H9 (cell line): ENCODE data around the gene NUDT8. TPM values are rescaled to one million over a fixed set of nuclear protein-coding genes. Genes with fewer than 3 reads are reported as not detected.

ENCODE experiments used
- DNase-seq: peaks from one replicate; pipeline ENCODE4 v3.0.0-alpha.2; 2017
- H2AFZ ChIP-seq: one replicate; pipeline ENCODE4 v1.6.1; 2013; ENCODE audit warnings: mild to moderate bottlenecking, low read length, control low read depth, moderate library complexity
- H2AK5ac ChIP-seq: 2 replicates; pipeline ENCODE4 v1.6.1; 2013; ENCODE audit warnings: low read length, control low read depth, mixed read lengths; ENCODE audit not compliant: insufficient read length
- H2BK120ac ChIP-seq: one replicate; pipeline ENCODE4 v1.6.1; 2013; ENCODE audit warnings: low read depth, mild to moderate bottlenecking, low read length, control low read depth, inconsistent platforms; ENCODE audit not compliant: poor library complexity, severe bottlenecking
- H2BK12ac ChIP-seq: 2 replicates; pipeline ENCODE4 v1.6.1; 2013; ENCODE audit warnings: low read length, control low read depth, mixed read lengths, low read depth; ENCODE audit not compliant: insufficient read length
- H2BK15ac ChIP-seq: 2 replicates; pipeline ENCODE4 v1.6.1; 2013; ENCODE audit warnings: low read depth, low read length, control low read depth
- H2BK20ac ChIP-seq: one replicate; pipeline ENCODE4 v1.6.1; 2013; ENCODE audit warnings: low read depth, mild to moderate bottlenecking, low read length, control low read depth, inconsistent platforms; ENCODE audit not compliant: poor library complexity, severe bottlenecking
- H2BK5ac ChIP-seq: 2 replicates; pipeline ENCODE4 v1.6.1; 2013; ENCODE audit warnings: low read length, control low read depth, mixed read lengths; ENCODE audit not compliant: insufficient read length
- H3K14ac ChIP-seq: 2 replicates; pipeline ENCODE4 v1.6.1; 2013; ENCODE audit warnings: low read length, control low read depth; ENCODE audit not compliant: insufficient read depth
- H3K18ac ChIP-seq: 2 replicates; pipeline ENCODE4 v1.6.1; 2013; ENCODE audit warnings: low read depth, mild to moderate bottlenecking, mixed read lengths, low read length, control low read depth; ENCODE audit not compliant: insufficient read length
- H3K23ac ChIP-seq: 2 replicates; pipeline ENCODE4 v1.6.1; 2013; ENCODE audit warnings: low read length, control low read depth, mixed read lengths, low read depth; ENCODE audit not compliant: insufficient read length
- H3K23me2 ChIP-seq: 2 replicates; pipeline ENCODE4 v1.6.1; 2013; ENCODE audit warnings: low read depth, mild to moderate bottlenecking, mixed read lengths, low read length, control low read depth; ENCODE audit not compliant: insufficient read length, poor library complexity, severe bottlenecking
- H3K27ac ChIP-seq: 2 replicates; pipeline ENCODE4 v1.5.1; 2013; ENCODE audit warnings: low read length, control low read depth, mixed read lengths, low read depth; ENCODE audit not compliant: insufficient read length
- H3K27me3 ChIP-seq: 2 replicates; pipeline ENCODE4 v1.6.1; 2013; ENCODE audit warnings: low read length, control low read depth, inconsistent platforms; ENCODE audit not compliant: insufficient read depth
- H3K4ac ChIP-seq: 2 replicates; pipeline ENCODE4 v1.6.1; 2013; ENCODE audit warnings: low read depth, mild to moderate bottlenecking, control low read depth, inconsistent platforms, low read length, moderate library complexity
- H3K4me1 ChIP-seq: 2 replicates; pipeline ENCODE4 v1.6.1; 2013; ENCODE audit warnings: low read length, control low read depth, inconsistent platforms; ENCODE audit not compliant: insufficient read depth
- H3K4me2 ChIP-seq: 2 replicates; pipeline ENCODE4 v1.6.1; 2013; ENCODE audit warnings: low read length, control low read depth, mixed read lengths; ENCODE audit not compliant: insufficient read length, insufficient read depth
- H3K56ac ChIP-seq: 2 replicates; pipeline ENCODE4 v1.6.1; 2013; ENCODE audit warnings: low read depth, mild to moderate bottlenecking, mixed read lengths, low read length, control low read depth; ENCODE audit not compliant: insufficient read length
- H3K79me1 ChIP-seq: 2 replicates; pipeline ENCODE4 v1.6.1; 2013; ENCODE audit warnings: low read depth, mild to moderate bottlenecking, moderate library complexity, low read length, control low read depth, inconsistent platforms; ENCODE audit not compliant: insufficient read depth, poor library complexity, severe bottlenecking
- H3K79me2 ChIP-seq: 2 replicates; pipeline ENCODE4 v1.6.1; 2013; ENCODE audit warnings: low read length, control low read depth, inconsistent platforms; ENCODE audit not compliant: insufficient read depth
- H3K9ac ChIP-seq: 2 replicates; pipeline ENCODE4 v1.6.1; 2013; ENCODE audit warnings: low read length, control low read depth, mixed read lengths; ENCODE audit not compliant: insufficient read length; ENCODE audit errors: extremely low read depth
- H3K9me3 ChIP-seq: one replicate; pipeline ENCODE4 v1.6.1; 2013; ENCODE audit warnings: low read depth, low read length, inconsistent platforms; ENCODE audit not compliant: control insufficient read depth
- H3T11ph ChIP-seq: one replicate; pipeline ENCODE4 v1.6.1; 2013; ENCODE audit warnings: mild to moderate bottlenecking, low read length, control low read depth, inconsistent platforms
- H4K20me1 ChIP-seq: one replicate; pipeline ENCODE4 v1.6.1; 2013; ENCODE audit not compliant: control insufficient read depth, insufficient read length, insufficient read depth
- H4K5ac ChIP-seq: 2 replicates; pipeline ENCODE4 v1.6.1; 2013; ENCODE audit warnings: low read depth, mild to moderate bottlenecking, mixed read lengths, low read length, control low read depth; ENCODE audit not compliant: insufficient read length
- H4K8ac ChIP-seq: replicated peaks from 2 replicates; pipeline ENCODE4 v1.6.1; 2013; ENCODE audit warnings: low read length, control low read depth, mixed read lengths, low read depth; ENCODE audit not compliant: insufficient read length
- H4K91ac ChIP-seq: 2 replicates; pipeline ENCODE4 v1.6.1; 2013; ENCODE audit warnings: low read depth, mild to moderate bottlenecking, moderate library complexity, mixed read lengths, low read length, control low read depth; ENCODE audit not compliant: insufficient read length
- H3K27ac Mint-ChIP-seq, 3 experiments: 2 replicates in 2 of 3; 3 replicates in 1 of 3; pipeline ENCODE4 v1.8.0; 2020 to 2021; ENCODE audit warnings: mixed read lengths in 3 of 3, mild to moderate bottlenecking in 1 of 3, moderate library complexity in 1 of 3
- H3K27me3 Mint-ChIP-seq: 2 replicates; pipeline ENCODE4 v1.8.0; 2021; ENCODE audit warnings: low read depth, mild to moderate bottlenecking, moderate library complexity, mixed read lengths
- H3K36me3 Mint-ChIP-seq, 3 experiments: 2 replicates in 2 of 3; 3 replicates in 1 of 3; pipeline ENCODE4 v1.8.0; 2020 to 2021; ENCODE audit warnings: low read depth in 3 of 3, mixed read lengths in 3 of 3; ENCODE audit not compliant: insufficient read depth in 1 of 3
- H3K4me1 Mint-ChIP-seq, 2 experiments: 2 replicates each; pipeline ENCODE4 v1.8.0; 2020; ENCODE audit warnings: mixed read lengths in 2 of 2
- H3K4me3 Mint-ChIP-seq, 2 experiments: 2 replicates in 1 of 2; 3 replicates in 1 of 2; pipeline ENCODE4 v1.8.0; 2020 to 2021; ENCODE audit warnings: mild to moderate bottlenecking in 2 of 2, mixed read lengths in 2 of 2, moderate library complexity in 1 of 2
- H3K9me3 Mint-ChIP-seq, 2 experiments: 2 replicates in 1 of 2; 3 replicates in 1 of 2; pipeline ENCODE4 v1.8.0; 2020; ENCODE audit warnings: mild to moderate bottlenecking in 2 of 2, mixed read lengths in 2 of 2, moderate library complexity in 1 of 2
- WGBS: extraction: QIAGEN DNeasy Blood & Tissue Kit; methylation state at CpG from one replicate; pipeline ENCODE4 v1.1.7; 2013; ENCODE audit warnings: missing lambda C conversion rate, low lambda C conversion rate, mixed read lengths; ENCODE audit not compliant: insufficient read length; ENCODE audit errors: extremely low coverage; 5-methylcytosine and 5-hydroxymethylcytosine counted together
- total RNA-seq: library from RNA; stranded (reverse); gene quantifications from 2 replicates; pipeline ENCODE4 v1.2.1, GENCODE V29; 2021
- TF ChIP-seq, protein P1 (sequence below): fragments of 200-600 bp; sonication (generic); conservative IDR thresholded peaks from 3 replicates; pipeline ENCODE4 v1.8.0; 2021; ENCODE audit warnings: antibody characterized with exemption, mild to moderate bottlenecking

The NUDT8 gene
- total RNA-seq, 1 experiment from 2014 or later, result 6.5 TPM

DNA sequence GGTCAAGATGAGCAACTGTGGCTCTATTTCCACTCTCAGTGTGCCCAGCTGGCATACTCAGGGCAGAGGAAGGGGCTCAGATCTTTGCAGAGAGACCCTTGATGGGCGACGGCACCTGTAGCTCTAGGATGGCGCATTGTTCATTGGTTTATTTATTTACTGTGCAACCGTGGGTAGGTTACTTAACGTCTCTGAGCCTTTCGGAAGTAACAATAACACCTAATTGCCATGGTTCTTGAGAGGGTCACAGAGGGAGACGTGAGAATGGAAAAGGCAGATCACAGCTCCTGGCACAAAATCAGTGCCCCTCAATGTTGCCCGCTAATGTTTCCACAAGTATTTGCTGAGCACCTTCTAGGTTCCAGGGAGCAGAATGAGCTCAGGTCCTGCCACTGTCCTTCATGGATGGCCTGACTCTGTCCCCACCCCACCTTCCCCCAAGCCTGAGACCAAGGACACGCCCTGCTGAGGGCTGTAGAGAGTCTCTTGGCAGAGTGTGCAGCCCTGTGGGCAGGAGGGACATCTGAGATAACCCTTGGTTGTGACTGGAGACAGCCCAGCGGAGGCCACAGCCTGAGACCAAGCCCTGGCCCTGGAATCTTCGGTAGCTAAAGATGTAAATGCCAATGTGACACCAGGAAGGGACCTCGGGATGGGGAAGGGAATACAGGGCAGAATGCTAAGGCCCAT is 45.5 kb upstream of the NUDT8 start:
- no peak overlapping the region for H3K56ac ChIP-seq
- peaks cover 0 to 3% of the 10 kb centered on the region in 2 experiments; a peak in 2 of 5 replicates for H3K9me3 Mint-ChIP-seq
- TF ChIP-seq, protein P1, sequence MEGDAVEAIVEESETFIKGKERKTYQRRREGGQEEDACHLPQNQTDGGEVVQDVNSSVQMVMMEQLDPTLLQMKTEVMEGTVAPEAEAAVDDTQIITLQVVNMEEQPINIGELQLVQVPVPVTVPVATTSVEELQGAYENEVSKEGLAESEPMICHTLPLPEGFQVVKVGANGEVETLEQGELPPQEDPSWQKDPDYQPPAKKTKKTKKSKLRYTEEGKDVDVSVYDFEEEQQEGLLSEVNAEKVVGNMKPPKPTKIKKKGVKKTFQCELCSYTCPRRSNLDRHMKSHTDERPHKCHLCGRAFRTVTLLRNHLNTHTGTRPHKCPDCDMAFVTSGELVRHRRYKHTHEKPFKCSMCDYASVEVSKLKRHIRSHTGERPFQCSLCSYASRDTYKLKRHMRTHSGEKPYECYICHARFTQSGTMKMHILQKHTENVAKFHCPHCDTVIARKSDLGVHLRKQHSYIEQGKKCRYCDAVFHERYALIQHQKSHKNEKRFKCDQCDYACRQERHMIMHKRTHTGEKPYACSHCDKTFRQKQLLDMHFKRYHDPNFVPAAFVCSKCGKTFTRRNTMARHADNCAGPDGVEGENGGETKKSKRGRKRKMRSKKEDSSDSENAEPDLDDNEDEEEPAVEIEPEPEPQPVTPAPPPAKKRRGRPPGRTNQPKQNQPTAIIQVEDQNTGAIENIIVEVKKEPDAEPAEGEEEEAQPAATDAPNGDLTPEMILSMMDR, result no peak
- H2BK5ac ChIP-seq, result no peak overlapping the region
- H3K23ac ChIP-seq, result no peak overlapping the region
- H3K4me2 ChIP-seq, result no peak overlapping the region
- no peak overlapping the region for H3T11ph ChIP-seq
- H3K79me1 ChIP-seq, result no peaks in the 10 kb centered on the region
- no CpG with 5 or more reads among the region's 12 CpGs for WGBS
- DNase-seq, result no peak
- no peak overlapping the region for H3K27ac ChIP-seq
- no peak overlapping the region for H2BK12ac ChIP-seq
- no peak overlapping the region for H3K4me3 Mint-ChIP-seq
- H3K4me1 Mint-ChIP-seq, result peaks cover 4 to 13% of the 10 kb centered on the region in 2 experiments
- H4K91ac ChIP-seq, result no peak overlapping the region
- H2BK15ac ChIP-seq, result no peak overlapping the region
- H2BK120ac ChIP-seq, result no peak overlapping the region
- no peak overlapping the region for H2AFZ ChIP-seq
- H2BK20ac ChIP-seq, result no peak overlapping the region
- H4K5ac ChIP-seq, result no peak overlapping the region
- H3K4ac ChIP-seq, result no peak overlapping the region
- peaks cover 29% of the 10 kb centered on the region for H3K27me3 Mint-ChIP-seq
- no peaks in the 10 kb centered on the region; the same call in 1 of the 2 replicates for H3K4me1 ChIP-seq
- no peak overlapping the region for H3K27ac Mint-ChIP-seq
- H3K36me3 Mint-ChIP-seq, result no peaks in the 10 kb centered on the region
- no peak overlapping the region for H2AK5ac ChIP-seq
- no peaks in the 10 kb centered on the region for H3K23me2 ChIP-seq
- H3K18ac ChIP-seq, result no peak overlapping the region
- H3K79me2 ChIP-seq, result no peaks in the 10 kb centered on the region
- H3K9ac ChIP-seq, result no peak overlapping the region
- H4K20me1 ChIP-seq, result no peaks in the 10 kb centered on the region
- no peaks in the 10 kb centered on the region for H3K27me3 ChIP-seq
- H3K9me3 ChIP-seq, result no peaks in the 10 kb centered on the region
- H3K14ac ChIP-seq, result no peak overlapping the region; the same call in 1 of the 2 replicates
- no peak overlapping the region for H4K8ac ChIP-seq
